ENCODE data around the gene MYMX. TPM values are rescaled to one million over a fixed set of nuclear protein-coding genes. Genes with fewer than 3 reads are reported as not detected.

MYMX gene
- total RNA-seq, 3 donors from 2014 or later: 0.88 to 3.4 (median 2.9) TPM

- intact Hi-C loops (cut with DNase I; ENCODE audit: low total_unique reads): loop anchor here (5.0 kb wide), 1 partner anchor 63 kb away; no protein-coding TSS in a partner anchor
- Histone ChIP-seq H3K36me3 (no peaks in the 10 kb centered on the region), H3K27ac (peak overlapping the region; percentile 93 to 99), H3K4me1 (peaks cover 11 to 26% of the 10 kb centered on the region in 2 donors), H3K9me3 (no peaks in the 10 kb centered on the region), H3K27me3 (no peaks in the 10 kb centered on the region), H3K4me3 (no peak overlapping the region)
- DNase-seq (ENCODE audit: low spot score in 2 of 2): no peak
- TF ChIP-seq POLR2A (IDR thresholded peaks at IDR 0.05) (no peak), CTCF (IDR thresholded peaks at IDR 0.05) (no peak), POLR2AphosphoS5 (IDR thresholded peaks at IDR 0.05) (no peak)
These were observed 18.5 kb downstream of the MYMX start for GRCh38 chr6:44235269-44235668.

DNA sequence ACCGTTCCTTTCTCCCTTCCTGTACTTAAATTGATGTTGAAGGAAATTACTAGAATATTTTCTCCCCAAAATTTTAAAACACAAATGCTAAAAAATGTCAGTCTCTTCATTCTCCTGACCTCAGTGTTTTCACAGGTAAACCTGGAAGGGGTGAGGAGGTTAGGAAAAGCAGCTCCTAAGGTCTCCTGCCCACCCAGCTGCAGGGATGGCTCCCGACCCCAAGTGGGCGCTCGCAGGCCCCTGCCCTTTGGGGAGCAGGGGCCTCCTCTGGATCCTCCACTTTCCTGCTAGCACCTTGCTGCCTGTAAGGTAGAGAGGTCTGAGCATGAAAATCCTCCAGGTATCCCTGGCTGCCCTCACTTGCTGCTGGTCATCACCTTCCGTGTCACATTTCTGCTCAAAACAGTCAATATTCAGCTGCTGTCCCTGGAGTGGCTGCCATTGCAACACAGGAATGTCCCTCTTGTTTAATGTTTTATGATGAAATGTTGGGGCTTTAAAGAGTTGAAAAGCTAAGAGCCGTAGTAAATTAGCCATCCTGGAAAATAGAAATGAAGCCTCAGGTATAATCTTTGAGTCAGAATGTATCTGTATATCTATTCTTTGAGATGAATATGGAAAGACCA, 19.3 kb downstream of the MYMX start:
- peak overlapping the region; percentile 93 to 99 for H3K27ac ChIP-seq
- intact Hi-C loops (cut with DNase I; ENCODE audit: low total_unique reads): loop anchor here (5.0 kb wide), 1 partner anchor 64 kb away; no protein-coding TSS in a partner anchor
- H3K4me1 ChIP-seq: peaks cover 11 to 26% of the 10 kb centered on the region in 2 donors
- no peak for TF ChIP-seq POLR2AphosphoS5 (IDR thresholded peaks at IDR 0.05)
- no peak for TF ChIP-seq CTCF (IDR thresholded peaks at IDR 0.05)
- TF ChIP-seq POLR2A (IDR thresholded peaks at IDR 0.05): no peak
- H3K36me3 ChIP-seq: no peaks in the 10 kb centered on the region
- H3K4me3 ChIP-seq: no peak overlapping the region
- no peak for DNase-seq (ENCODE audit: low spot score in 2 of 2)
- H3K9me3 ChIP-seq: no peaks in the 10 kb centered on the region
- no peaks in the 10 kb centered on the region for H3K27me3 ChIP-seq

- H3K27ac ChIP-seq: peak overlapping the region; percentile 99
- peak; percentile 91 to 98 for DNase-seq (ENCODE audit: low spot score in 2 of 2)
- H3K4me1 ChIP-seq: peaks cover 11 to 26% of the 10 kb centered on the region in 2 donors
- H3K27me3 ChIP-seq: no peaks in the 10 kb centered on the region
- H3K36me3 ChIP-seq: no peaks in the 10 kb centered on the region
- TF ChIP-seq POLR2A (IDR thresholded peaks at IDR 0.05): no peak
- peak; percentile 10 to 84 (median 57) for TF ChIP-seq POLR2AphosphoS5 (IDR thresholded peaks at IDR 0.05)
- peak in 1 of 3 donors; percentile 27 for TF ChIP-seq CTCF (IDR thresholded peaks at IDR 0.05)
- peak overlapping the region; percentile 53 to 78 (median 64) for H3K4me3 ChIP-seq
- no peaks in the 10 kb centered on the region for H3K9me3 ChIP-seq
- intact Hi-C loops (cut with DNase I; ENCODE audit: low total_unique reads): loop anchor here (5.0 kb wide), 1 partner anchor 65 kb away; no protein-coding TSS in a partner anchor
These were observed 20.5 kb downstream of the MYMX start for GRCh38 chr6:44237021-44237812.

DNA sequence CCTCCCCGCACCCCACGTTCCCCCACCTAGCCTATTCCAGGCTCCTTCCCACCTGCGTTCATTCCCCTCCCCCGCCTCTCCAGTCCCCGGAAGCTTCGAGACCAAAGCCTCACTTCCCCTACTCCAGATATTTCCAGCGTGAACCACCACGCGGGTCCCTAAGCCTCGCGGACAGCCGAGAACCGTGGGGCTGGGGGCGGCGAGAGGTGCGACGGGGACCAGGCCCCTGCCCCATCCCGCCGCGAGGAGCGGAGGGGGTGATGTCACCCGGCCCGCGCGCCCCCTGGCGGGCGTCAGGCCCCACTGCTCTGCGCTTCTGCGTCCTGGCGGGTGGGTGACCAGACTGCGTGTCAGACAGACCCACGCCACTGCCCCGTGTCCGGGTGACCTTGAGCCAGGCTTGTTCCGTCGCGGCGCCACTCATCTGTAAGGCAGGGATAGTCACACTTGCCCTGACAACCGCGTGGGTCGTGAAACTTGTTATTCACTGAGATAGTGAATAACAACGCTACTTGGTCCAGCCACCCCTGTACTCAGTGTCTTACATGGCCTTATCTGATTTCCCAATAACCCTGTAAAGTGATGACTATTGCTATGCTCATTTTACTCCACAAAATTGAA, 21.2 kb downstream of the MYMX start:
- Histone ChIP-seq H3K36me3 (no peaks in the 10 kb centered on the region), H3K4me3 (peak overlapping the region; percentile 53 to 78 (median 64)), H3K27me3 (no peaks in the 10 kb centered on the region), H3K4me1 (peaks cover 10 to 26% of the 10 kb centered on the region in 2 donors), H3K27ac (peak overlapping the region; percentile 99), H3K9me3 (no peaks in the 10 kb centered on the region)
- intact Hi-C loops (cut with DNase I; ENCODE audit: low total_unique reads): loop anchor here (5.0 kb wide), 1 partner anchor 66 kb away; no protein-coding TSS in a partner anchor
- peak; percentile 75 to 85 for DNase-seq (ENCODE audit: low spot score in 2 of 2)
- TF ChIP-seq POLR2AphosphoS5 (IDR thresholded peaks at IDR 0.05): peak; percentile 55 to 79 (median 60)
- TF ChIP-seq POLR2A (IDR thresholded peaks at IDR 0.05): peak; percentile 10
- peak; percentile 98 to 100 (median 99) for TF ChIP-seq CTCF (IDR thresholded peaks at IDR 0.05)
